Breast epithelium (tissue), 4 donors: Measurements from ENCODE around the gene FUT8. TPM values are rescaled to one million over a fixed set of nuclear protein-coding genes. Genes with fewer than 3 reads are reported as not detected.

Experiments used
- DNase-seq, 2 donors: peaks; one replicate each; pipeline ENCODE4 v3.0.0-alpha.2; 2019; ENCODE audit warnings: low spot score in 2 of 2
- H3K27ac ChIP-seq, 2 donors: fragments of 200-600 bp; sonication (generic) in 1 of 2; one replicate each; pipeline ENCODE4 v1.5.1; 2016 to 2019; ENCODE audit warnings: mild to moderate bottlenecking in 1 of 2
- H3K27me3 ChIP-seq, 2 donors: fragments of 200-600 bp; sonication (generic) in 1 of 2; one replicate each; pipeline versions ENCODE4 v1.5.1 to v1.6.0; 2017 to 2019; ENCODE audit warnings: control low read depth in 1 of 2, mild to moderate bottlenecking in 1 of 2
- H3K36me3 ChIP-seq: fragments of 200-600 bp; one replicate; pipeline ENCODE4 v1.5.1; 2019
- H3K4me1 ChIP-seq, 2 donors: fragments of 200-600 bp; sonication (generic); one replicate each; pipeline ENCODE4 v1.5.1; 2016 to 2019; ENCODE audit warnings: control low read depth in 1 of 2
- H3K4me3 ChIP-seq, 3 donors: fragments of 200-600 bp; sonication (generic); 1 replicate in 2 of 3; 2 replicates in 1 of 3; pipeline ENCODE4 v1.5.1; 2016 to 2019; ENCODE audit warnings: mild to moderate bottlenecking in 3 of 3, moderate library complexity in 2 of 3
- H3K9me3 ChIP-seq, 2 donors: fragments of 200-600 bp; sonication (generic) in 1 of 2; one replicate each; pipeline ENCODE4 v1.5.1; 2016 to 2019; ENCODE audit warnings: control low read depth in 1 of 2
- CTCF ChIP-seq, 3 donors: fragments of 450-650 bp; IDR thresholded peaks; one replicate each; pipeline ENCODE4 v1.5.1; 2016 to 2017; ENCODE audit warnings: antibody characterized with exemption in 3 of 3, mild to moderate bottlenecking in 3 of 3, moderate library complexity in 3 of 3
- POLR2A ChIP-seq: fragments of 450-650 bp; IDR thresholded peaks from one replicate; pipeline ENCODE4 v1.6.1; 2016; ENCODE audit warnings: antibody characterized with exemption, mild to moderate bottlenecking, moderate library complexity
- POLR2AphosphoS5 ChIP-seq, 3 donors: sonication (generic); formaldehyde crosslinking; IDR thresholded peaks; one replicate each; pipeline ENCODE4 v1.6.1; 2017; ENCODE audit warnings: antibody characterized with exemption in 3 of 3
- intact Hi-C: fragments of 100-400 bp; cut with DNase I; formaldehyde crosslinking; loops from one replicate; pipeline ENCODE4 v1.15.1; 2023; ENCODE audit warnings: low total_unique reads
- total RNA-seq, 3 donors: library from RNA; depleted of rRNA; stranded (reverse); fragments of >200 nt; gene quantifications; one replicate each; pipeline ENCODE4 v1.1.0, GENCODE V29; 2016

The FUT8 gene
- total RNA-seq, 3 donors from 2014 or later, result 36.3 to 69.1 (median 47.2) TPM

GRCh38 chr14:65506801-65507200 is 94.3 kb downstream of the FUT8 start:
- Histone ChIP-seq H3K9me3 (peaks cover 0 to 4% of the 10 kb centered on the region in 2 donors), H3K36me3 (no peaks in the 10 kb centered on the region), H3K27me3 (no peaks in the 10 kb centered on the region), H3K4me3 (no peak overlapping the region), H3K27ac (no peak overlapping the region), H3K4me1 (no peaks in the 10 kb centered on the region)
- intact Hi-C loops, result no loop called here
- DNase-seq, result no peak
- TF ChIP-seq POLR2A (no peak), CTCF (IDR thresholded peaks at IDR 0.05) (no peak), POLR2AphosphoS5 (IDR thresholded peaks at IDR 0.05) (no peak)

GRCh38 chr14:65509842-65510241 is 97.3 kb downstream of the FUT8 start:
- no peaks in the 10 kb centered on the region for H3K4me1 ChIP-seq
- H3K4me3 ChIP-seq, result no peak overlapping the region
- TF ChIP-seq POLR2AphosphoS5 (IDR thresholded peaks at IDR 0.05) (no peak), CTCF (IDR thresholded peaks at IDR 0.05) (no peak), POLR2A (no peak)
- H3K27me3 ChIP-seq, result no peaks in the 10 kb centered on the region
- H3K36me3 ChIP-seq, result no peaks in the 10 kb centered on the region
- intact Hi-C loops, result no loop called here
- DNase-seq, result no peak
- H3K27ac ChIP-seq, result no peak overlapping the region
- H3K9me3 ChIP-seq, result peaks cover 0 to 4% of the 10 kb centered on the region in 2 donors

GRCh38 chr14:65513671-65514070 is 101.1 kb downstream of the FUT8 start:
- no peak overlapping the region for H3K4me3 ChIP-seq
- H3K36me3 ChIP-seq, result no peaks in the 10 kb centered on the region
- TF ChIP-seq POLR2A, result no peak
- TF ChIP-seq CTCF (IDR thresholded peaks at IDR 0.05), result no peak
- TF ChIP-seq POLR2AphosphoS5 (IDR thresholded peaks at IDR 0.05), result no peak
- no peak overlapping the region for H3K27ac ChIP-seq
- H3K27me3 ChIP-seq, result no peaks in the 10 kb centered on the region
- H3K4me1 ChIP-seq, result no peaks in the 10 kb centered on the region
- no peaks in the 10 kb centered on the region for H3K9me3 ChIP-seq
- no peak for DNase-seq
- intact Hi-C loops, result no loop called here

- intact Hi-C loops, result no loop called here
- TF ChIP-seq CTCF (IDR thresholded peaks at IDR 0.05), result no peak
- TF ChIP-seq POLR2AphosphoS5 (IDR thresholded peaks at IDR 0.05), result no peak
- no peak for TF ChIP-seq POLR2A
- no peaks in the 10 kb centered on the region for H3K4me1 ChIP-seq
- H3K36me3 ChIP-seq, result no peaks in the 10 kb centered on the region
- H3K27me3 ChIP-seq, result no peaks in the 10 kb centered on the region
- DNase-seq, result no peak
- H3K9me3 ChIP-seq, result no peaks in the 10 kb centered on the region
- H3K27ac ChIP-seq, result no peak overlapping the region
- H3K4me3 ChIP-seq, result no peak overlapping the region
Observed at GRCh38 chr14:65517635-65518542, 105.4 kb downstream of the FUT8 start.

GRCh38 chr14:65528069-65528468 is 115.5 kb downstream of the FUT8 start:
- no peaks in the 10 kb centered on the region for H3K27me3 ChIP-seq
- intact Hi-C loops, result no loop called here
- no peak overlapping the region for H3K27ac ChIP-seq
- no peaks in the 10 kb centered on the region for H3K4me1 ChIP-seq
- no peak for DNase-seq
- TF ChIP-seq POLR2A (no peak), POLR2AphosphoS5 (IDR thresholded peaks at IDR 0.05) (no peak), CTCF (IDR thresholded peaks at IDR 0.05) (no peak)
- peaks cover 8 to 11% of the 10 kb centered on the region in 2 donors for H3K9me3 ChIP-seq
- H3K4me3 ChIP-seq, result no peak overlapping the region
- no peaks in the 10 kb centered on the region for H3K36me3 ChIP-seq
